ENCODE results near the gene HOXB3. TPM values are rescaled to one million over a fixed set of nuclear protein-coding genes. Genes with fewer than 3 reads are reported as not detected.

HOXB3 gene
- total RNA-seq: 10 to 100 TPM; 11.9 to 12.9 TPM

- H3K27me3 Mint-ChIP-seq: peaks cover 79% of the 10 kb centered on the region
- H3K4me3 Mint-ChIP-seq: no peak within 1 kb of the TSS
- ATAC-seq (no peak), DNase-seq (no peak)
- CTCF ChIA-PET: interaction anchor here (0.5 to 4.0 kb wide), 6 partner anchors 14 to 510 kb away, joined by 3 to 29 read pairs (median 4); no protein-coding TSS in a partner anchor
- H3K4me1 Mint-ChIP-seq: peaks cover 39% of the 10 kb centered on the region
- no peaks in the 10 kb centered on the region for H3K9me3 Mint-ChIP-seq (ENCODE audit: low read depth)
- H3K27ac Mint-ChIP-seq: no peak within 1 kb of the TSS
- H3K36me3 Mint-ChIP-seq: no peaks in the 10 kb centered on the region
These were observed at the start of gene HOXB3 for GRCh38 chr17:48589831-48590606. TSS of gene HOXB3 (minus strand) at chr17:48590241. CDS start at chr17:48552474, 37,767 bp downstream.

- H3K27me3 Mint-ChIP-seq: peaks cover 99% of the 10 kb centered on the region
- ATAC-seq (no peak), DNase-seq (no peak)
- H3K4me1 Mint-ChIP-seq: peaks cover 34% of the 10 kb centered on the region
- no peaks in the 10 kb centered on the region for H3K9me3 Mint-ChIP-seq (ENCODE audit: low read depth)
- no peak overlapping the region for H3K27ac Mint-ChIP-seq
- CTCF ChIA-PET: interaction anchor here (13.1 kb wide), 1 partner anchor 16 kb away, joined by 190 read pairs; the partner anchor contains the start of gene HOXB9
- peaks cover 4% of the 10 kb centered on the region for H3K36me3 Mint-ChIP-seq
- no peak overlapping the region for H3K4me3 Mint-ChIP-seq
These were observed 49.1 kb upstream of the HOXB3 start for GRCh38 chr17:48639136-48639535.

- Mint-ChIP-seq H3K36me3 (peaks cover 6% of the 10 kb centered on the region), H3K27ac (no peak overlapping the region), H3K9me3 (ENCODE audit: low read depth) (no peaks in the 10 kb centered on the region), H3K4me1 (peaks cover 30% of the 10 kb centered on the region), H3K4me3 (no peak overlapping the region), H3K27me3 (peaks cover 96% of the 10 kb centered on the region)
- CTCF ChIA-PET: interaction anchor here (0.8 to 13.1 kb wide), 16 partner anchors 8 to 356 kb away, joined by 3 to 190 read pairs (median 6); partner anchors contain the start of genes HOXB5 and HOXB9
- ATAC-seq: no peak
- DNase-seq: no peak
These were observed 47.6 kb upstream of the HOXB3 start for GRCh38 chr17:48637323-48638260.

- ATAC-seq: peak; percentile 72
- Mint-ChIP-seq H3K27ac (no peak overlapping the region), H3K4me1 (peaks cover 34% of the 10 kb centered on the region), H3K27me3 (peaks cover 88% of the 10 kb centered on the region), H3K36me3 (peaks cover 4% of the 10 kb centered on the region), H3K9me3 (ENCODE audit: low read depth) (no peaks in the 10 kb centered on the region), H3K4me3 (no peak overlapping the region)
- peak; percentile 87 for DNase-seq
- CTCF ChIA-PET: interaction anchor here (0.6 to 13.1 kb wide), 39 partner anchors 9 to 539 kb away, joined by 3 to 190 read pairs (median 4); partner anchors contain the start of genes ATP5MC1, HOXB13, HOXB5 and HOXB9
These were observed 46.4 kb upstream of the HOXB3 start for GRCh38 chr17:48636177-48637018.

GRCh38 chr17:48634493-48635208, 44.6 kb upstream of the HOXB3 start:
- ATAC-seq (no peak), DNase-seq (no peak)
- H3K36me3 Mint-ChIP-seq: peaks cover 4% of the 10 kb centered on the region
- no peak overlapping the region for H3K27ac Mint-ChIP-seq
- H3K27me3 Mint-ChIP-seq: peaks cover 84% of the 10 kb centered on the region
- H3K4me3 Mint-ChIP-seq: no peak overlapping the region
- no peaks in the 10 kb centered on the region for H3K9me3 Mint-ChIP-seq (ENCODE audit: low read depth)
- CTCF ChIA-PET: interaction anchor here (1.0 to 13.1 kb wide), 8 partner anchors 10 to 244 kb away, joined by 3 to 190 read pairs (median 6); partner anchors contain the start of genes HOXB8 and HOXB9
- H3K4me1 Mint-ChIP-seq: peaks cover 36% of the 10 kb centered on the region

GRCh38 chr17:48633266-48633677, 43.2 kb upstream of the HOXB3 start:
- Mint-ChIP-seq H3K36me3 (peaks cover 4% of the 10 kb centered on the region), H3K27ac (peak overlapping the region; percentile 88), H3K4me3 (peak overlapping the region; percentile 64), H3K4me1 (peaks cover 35% of the 10 kb centered on the region), H3K9me3 (ENCODE audit: low read depth) (no peaks in the 10 kb centered on the region), H3K27me3 (peaks cover 85% of the 10 kb centered on the region)
- DNase-seq (no peak), ATAC-seq (no peak)
- CTCF ChIA-PET: interaction anchor here (1.2 to 13.1 kb wide), 8 partner anchors 11 to 246 kb away, joined by 3 to 190 read pairs (median 7); partner anchors contain the start of gene HOXB9

GRCh38 chr17:48632579-48633265, 42.7 kb upstream of the HOXB3 start:
- CTCF ChIA-PET: interaction anchor here (0.6 to 13.1 kb wide), 13 partner anchors 10 to 552 kb away, joined by 3 to 190 read pairs (median 5); partner anchors contain the start of gene HOXB9
- Mint-ChIP-seq H3K27me3 (peaks cover 85% of the 10 kb centered on the region), H3K9me3 (ENCODE audit: low read depth) (no peaks in the 10 kb centered on the region), H3K4me3 (peak overlapping the region; percentile 64), H3K4me1 (peaks cover 34% of the 10 kb centered on the region), H3K36me3 (peaks cover 3% of the 10 kb centered on the region), H3K27ac (peak overlapping the region; percentile 88)
- DNase-seq (no peak), ATAC-seq (peak; percentile 8)

- Mint-ChIP-seq H3K4me3 (peak overlapping the region; percentile 64), H3K9me3 (ENCODE audit: low read depth) (no peaks in the 10 kb centered on the region), H3K27me3 (peaks cover 85% of the 10 kb centered on the region), H3K4me1 (peaks cover 37% of the 10 kb centered on the region), H3K36me3 (peaks cover 3% of the 10 kb centered on the region), H3K27ac (peak overlapping the region; percentile 88)
- DNase-seq: peak; percentile 65
- peak; percentile 54 for ATAC-seq
- CTCF ChIA-PET: interaction anchor here (0.6 to 13.1 kb wide), 15 partner anchors 9 to 551 kb away, joined by 3 to 190 read pairs (median 5); partner anchors contain the start of gene HOXB9
These were observed 41.9 kb upstream of the HOXB3 start for GRCh38 chr17:48631693-48632578.

GRCh38 chr17:48630925-48631692, 41.1 kb upstream of the HOXB3 start:
- DNase-seq: no peak
- Mint-ChIP-seq H3K27me3 (peaks cover 82% of the 10 kb centered on the region), H3K9me3 (ENCODE audit: low read depth) (no peaks in the 10 kb centered on the region), H3K27ac (peak overlapping the region; percentile 88), H3K36me3 (peaks cover 3% of the 10 kb centered on the region), H3K4me3 (no peak overlapping the region), H3K4me1 (peaks cover 37% of the 10 kb centered on the region)
- no peak for ATAC-seq
- CTCF ChIA-PET: interaction anchor here (0.8 to 13.1 kb wide), 4 partner anchors 8 to 253 kb away, joined by 3 to 190 read pairs (median 5); partner anchors contain the start of gene HOXB9
